MCF 10A (cell line): ENCODE data around the gene ARSA. TPM values are rescaled to one million over a fixed set of nuclear protein-coding genes. Genes with fewer than 3 reads are reported as not detected.
A peak's percentile ranks its signal among the peaks of the same experiment; 100 is the strongest.

Source experiments
- BruUV-seq: library from RNA; stranded (reverse); fragments of 400-500 nt; replicated peaks from 2 replicates; lab custom pipeline; 2021; lab: Mats Ljungman, UMichigan
- CTCF ChIA-PET: fragments of 300-600 bp; sonication (Branson Sonifier 250); formaldehyde crosslinking; extraction: SDS; loops from one replicate; lab custom pipeline; 2021; ENCODE audit warnings: antibody characterized with exemption, inconsistent platforms; lab: Yijun Ruan, JAX
- POLR2A ChIA-PET: fragments of 300-600, 350-650 bp; sonication (Branson Sonifier 250); formaldehyde crosslinking; extraction: SDS; loops from one replicate; lab custom pipeline; 2020; ENCODE audit warnings: antibody characterized with exemption, inconsistent platforms; lab: Yijun Ruan, JAX
- DNase-seq: peaks from one replicate; pipeline ENCODE4 v3.0.0-alpha.2; 2018; ENCODE audit not compliant: unreplicated experiment
- H3K27ac Mint-ChIP-seq: one replicate; pipeline ENCODE4 v1.8.0; 2022; ENCODE audit warnings: mild to moderate bottlenecking, low read depth, mixed read lengths; ENCODE audit not compliant: unreplicated experiment
- H3K27me3 Mint-ChIP-seq: one replicate; pipeline ENCODE4 v1.8.0; 2022; ENCODE audit warnings: mixed read lengths; ENCODE audit not compliant: insufficient read depth, unreplicated experiment
- H3K36me3 Mint-ChIP-seq: one replicate; pipeline ENCODE4 v1.8.0; 2022; ENCODE audit warnings: mild to moderate bottlenecking, moderate library complexity, mixed read lengths; ENCODE audit not compliant: insufficient read depth, unreplicated experiment
- H3K4me1 Mint-ChIP-seq: one replicate; pipeline ENCODE4 v1.8.0; 2022; ENCODE audit warnings: mixed read lengths; ENCODE audit not compliant: insufficient read depth, unreplicated experiment
- H3K4me3 Mint-ChIP-seq: one replicate; pipeline ENCODE4 v1.8.0; 2022; ENCODE audit warnings: mild to moderate bottlenecking, moderate library complexity, mixed read lengths; ENCODE audit not compliant: unreplicated experiment
- H3K9me3 Mint-ChIP-seq: one replicate; pipeline ENCODE4 v1.8.0; 2022; ENCODE audit warnings: mixed read lengths; ENCODE audit not compliant: unreplicated experiment
- CTCF ChIP-seq: fragments of 200-600 bp; IDR thresholded peaks from one replicate; pipeline ENCODE4 v1.8.0; 2022; ENCODE audit warnings: antibody characterized with exemption, mild to moderate bottlenecking; ENCODE audit not compliant: unreplicated experiment
- intact Hi-C: fragments of 100-400 bp; cut with micrococcal nuclease; formaldehyde crosslinking; loops from 2 replicates; pipeline ENCODE4 v1.14.1; 2022
- total RNA-seq: library from RNA; stranded (reverse); gene quantifications from 2 replicates; pipeline ENCODE4 v1.2.3, GENCODE V29; 2022

The ARSA gene
- total RNA-seq, 1 experiment from 2014 or later: 22.0 TPM

GRCh38 chr22:50675553-50676179, 47.7 kb upstream of the ARSA start:
- no peak for DNase-seq
- no peaks in the 10 kb centered on the region for H3K9me3 Mint-ChIP-seq
- intact Hi-C loops: no loop called here
- ChIA-PET POLR2A (no interaction called here), CTCF (interaction anchor here (3.6 kb wide), 1 partner anchor 16 kb away, joined by 14 read pairs; no protein-coding TSS in a partner anchor)
- no TSS peak for BruUV-seq
- no peak for TF ChIP-seq CTCF
- no peak overlapping the region for H3K27ac Mint-ChIP-seq
- H3K4me1 Mint-ChIP-seq: peaks cover 6% of the 10 kb centered on the region
- H3K27me3 Mint-ChIP-seq: peaks cover 27% of the 10 kb centered on the region
- no peaks in the 10 kb centered on the region for H3K36me3 Mint-ChIP-seq
- H3K4me3 Mint-ChIP-seq: no peak overlapping the region

- ChIA-PET POLR2A (interaction anchor here (0.6 kb wide), 1 partner anchor 53 kb away, joined by 3 read pairs; no protein-coding TSS in a partner anchor), CTCF (interaction anchor here (3.6 kb wide), 1 partner anchor 16 kb away, joined by 14 read pairs; no protein-coding TSS in a partner anchor)
- Mint-ChIP-seq H3K4me3 (peak overlapping the region; percentile 46), H3K27ac (no peak overlapping the region), H3K4me1 (peaks cover 6% of the 10 kb centered on the region), H3K27me3 (peaks cover 33% of the 10 kb centered on the region), H3K36me3 (no peaks in the 10 kb centered on the region), H3K9me3 (no peaks in the 10 kb centered on the region)
- DNase-seq: peak; percentile 42
- intact Hi-C loops: no loop called here
- BruUV-seq: no TSS peak
- TF ChIP-seq CTCF: no peak
These were observed 46.9 kb upstream of the ARSA start for GRCh38 chr22:50674606-50675552.

- no peak overlapping the region for H3K27ac Mint-ChIP-seq
- H3K27me3 Mint-ChIP-seq: peaks cover 33% of the 10 kb centered on the region
- TF ChIP-seq CTCF: no peak
- H3K9me3 Mint-ChIP-seq: no peaks in the 10 kb centered on the region
- intact Hi-C loops: no loop called here
- POLR2A ChIA-PET: no interaction called here
- H3K4me1 Mint-ChIP-seq: peaks cover 6% of the 10 kb centered on the region
- no peak for DNase-seq
- H3K4me3 Mint-ChIP-seq: no peak overlapping the region
- no TSS peak for BruUV-seq
- CTCF ChIA-PET: no interaction called here
- H3K36me3 Mint-ChIP-seq: no peaks in the 10 kb centered on the region
These were observed 46.2 kb upstream of the ARSA start for GRCh38 chr22:50674130-50674500.
